SK-N-SH (cell line): ENCODE data around the gene PCBP3. TPM values are rescaled to one million over a fixed set of nuclear protein-coding genes. Genes with fewer than 3 reads are reported as not detected.

Source experiments
- CTCF ChIA-PET: fragments of 300-600, 350-600 bp; formaldehyde crosslinking; extraction: SDS; loops from one replicate; lab custom pipeline; 2021; lab: Yijun Ruan, JAX
- POLR2A ChIA-PET: fragments of 350-600 bp; sonication (Branson Sonifier 250); formaldehyde crosslinking; extraction: SDS; loops from one replicate; lab custom pipeline; 2020; ENCODE audit warnings: antibody characterized with exemption, inconsistent platforms; lab: Yijun Ruan, JAX
- DNase-seq: peaks from one replicate; pipeline ENCODE4 v3.0.0; 2012
- H2AFZ ChIP-seq: fragments of 200-600 bp; sonication (generic); 2 replicates; pipeline ENCODE4 v1.8.1; 2016; ENCODE audit warnings: antibody characterized with exemption, mild to moderate bottlenecking, low read depth
- H3F3A ChIP-seq: fragments of 200-600 bp; sonication (generic); replicated peaks from 2 replicates; pipeline ENCODE3; 2016; ENCODE audit warnings: antibody characterized with exemption, mild to moderate bottlenecking; ENCODE audit not compliant: insufficient read depth
- H3K27ac ChIP-seq, 2 experiments: fragments of 200-500 bp in 1 of 2; fragments of 200-600 bp in 1 of 2; sonication (Bioruptor generic) in 1 of 2; sonication (generic), shearing (Covaris generic) in 1 of 2; 2 replicates each; pipeline versions ENCODE4 v1.5.1 to v1.6.1; 2014 to 2016; ENCODE audit warnings: low read depth in 2 of 2, inconsistent platforms in 1 of 2, low read length in 1 of 2, mild to moderate bottlenecking in 1 of 2, mixed read lengths in 1 of 2
- H3K27me3 ChIP-seq: fragments of 200-600 bp; sonication (generic), shearing (Covaris generic); 2 replicates; pipeline ENCODE4 v1.6.1; 2016; ENCODE audit warnings: mixed run types; ENCODE audit not compliant: insufficient read depth
- H3K36me3 ChIP-seq, 2 experiments: fragments of 200-500 bp in 1 of 2; fragments of 200-600 bp in 1 of 2; sonication (Bioruptor generic) in 1 of 2; sonication (generic) in 1 of 2; replicated peaks in 1 of 2; 2 replicates each; pipeline versions ENCODE3 to v1.5.1; 2014 to 2016; ENCODE audit warnings: low read length in 1 of 2, mild to moderate bottlenecking in 1 of 2; ENCODE audit not compliant: insufficient read depth in 2 of 2, control insufficient read depth in 1 of 2
- H3K4me1 ChIP-seq, 2 experiments: fragments of 200-500 bp in 1 of 2; fragments of 200-600 bp in 1 of 2; sonication (Bioruptor generic) in 1 of 2; sonication (generic), shearing (Covaris generic) in 1 of 2; 2 replicates each; pipeline versions ENCODE4 v1.5.1 to v1.6.1; 2014 to 2016; ENCODE audit warnings: low read depth in 1 of 2, low read length in 1 of 2, mixed run types in 1 of 2; ENCODE audit not compliant: insufficient read depth in 2 of 2, control insufficient read depth in 1 of 2
- H3K4me2 ChIP-seq: fragments of 200-600 bp; sonication (generic), shearing (Covaris generic); 2 replicates; pipeline ENCODE4 v1.6.1; 2017; ENCODE audit warnings: mixed run types
- H3K4me3 ChIP-seq, 2 experiments: fragments of 200-500 bp in 1 of 2; fragments of 200-600 bp in 1 of 2; sonication (Bioruptor generic) in 1 of 2; sonication (generic), shearing (Covaris generic) in 1 of 2; 2 replicates each; pipeline versions ENCODE4 v1.5.1 to v1.8.1; 2014 to 2016; ENCODE audit warnings: low read depth in 2 of 2, inconsistent platforms in 1 of 2, low read length in 1 of 2, mild to moderate bottlenecking in 1 of 2, mixed read lengths in 1 of 2, moderate library complexity in 1 of 2
- H3K79me2 ChIP-seq: fragments of 200-600 bp; sonication (generic); 2 replicates; pipeline ENCODE4 v1.8.1; 2017; ENCODE audit warnings: mild to moderate bottlenecking; ENCODE audit not compliant: insufficient read depth
- H3K9ac ChIP-seq: fragments of 200-600 bp; sonication (generic); 2 replicates; pipeline ENCODE4 v1.6.1; 2017; ENCODE audit warnings: mixed run types
- H3K9me2 ChIP-seq: fragments of 200-600 bp; sonication (generic); 2 replicates; pipeline ENCODE4 v1.6.1; 2017; ENCODE audit warnings: mixed run types
- H3K9me3 ChIP-seq: fragments of 200-600 bp; sonication (generic); 2 replicates; pipeline ENCODE4 v1.6.1; 2017; ENCODE audit warnings: mixed run types, mild to moderate bottlenecking, moderate library complexity
- H4K20me1 ChIP-seq: fragments of 200-600 bp; sonication (generic); 2 replicates; pipeline ENCODE4 v1.6.1; 2017; ENCODE audit warnings: mild to moderate bottlenecking, mixed run types; ENCODE audit not compliant: insufficient read depth
- CTCF ChIP-seq: fragments of 200-600 bp; sonication (generic); IDR thresholded peaks from 2 replicates; pipeline ENCODE4 v1.6.1; 2017; ENCODE audit warnings: antibody characterized with exemption, mild to moderate bottlenecking, moderate library complexity
- EP300 ChIP-seq, 2 experiments: IDR thresholded peaks; 2 replicates each; pipeline versions ENCODE4 v1.4.0 to v1.6.1; 2012; ENCODE audit warnings: borderline replicate concordance in 1 of 2, low read depth in 1 of 2, low read length in 1 of 2
- EZH2phosphoT487 ChIP-seq: fragments of 200-600 bp; sonication (generic); IDR thresholded peaks from 2 replicates; pipeline ENCODE4 v1.6.1; 2017; ENCODE audit warnings: low read depth, mixed run types, mild to moderate bottlenecking, antibody characterized with exemption, moderate library complexity, borderline replicate concordance
- FOSL2 ChIP-seq: IDR thresholded peaks from 2 replicates; pipeline ENCODE4 v1.4.0; 2012; ENCODE audit warnings: low read depth, mild to moderate bottlenecking, moderate library complexity, borderline replicate concordance
- FOXM1 ChIP-seq: IDR thresholded peaks from 2 replicates; pipeline ENCODE4 v1.4.0; 2012; ENCODE audit warnings: low read depth, mild to moderate bottlenecking
- GABPA ChIP-seq: IDR thresholded peaks from 2 replicates; pipeline ENCODE4 v1.4.0; 2012; ENCODE audit warnings: low read depth, mild to moderate bottlenecking
- GATA2 ChIP-seq: sonication (generic); formaldehyde crosslinking; IDR thresholded peaks from 2 replicates; pipeline ENCODE4 v1.5.0; 2020; ENCODE audit warnings: mild to moderate bottlenecking, missing genetic modification reagents
- IRF3 ChIP-seq: fragments of 150-350 bp; IDR thresholded peaks from 2 replicates; pipeline ENCODE4 v1.6.1; 2016; ENCODE audit warnings: mild to moderate bottlenecking, low read depth, low read length
- JUND ChIP-seq: IDR thresholded peaks from 2 replicates; pipeline ENCODE4 v1.4.0; 2012
- MEF2A ChIP-seq: IDR thresholded peaks from 2 replicates; pipeline ENCODE4 v1.4.0; 2012; ENCODE audit warnings: low read depth, borderline replicate concordance
- MXI1 ChIP-seq: IDR thresholded peaks from 2 replicates; pipeline ENCODE4 v1.6.1; 2012; ENCODE audit warnings: mild to moderate bottlenecking, low read depth, low read length, improper control_type of control experiment
- NFIC ChIP-seq: IDR thresholded peaks from 2 replicates; pipeline ENCODE4 v1.4.0; 2012; ENCODE audit warnings: borderline replicate concordance
- NRF1 ChIP-seq: IDR thresholded peaks from 2 replicates; pipeline ENCODE4 v1.6.1; 2012; ENCODE audit warnings: low read depth, mild to moderate bottlenecking, low read length
- RAD21 ChIP-seq: IDR thresholded peaks from 2 replicates; pipeline ENCODE4 v1.6.1; 2012; ENCODE audit warnings: mild to moderate bottlenecking, low read length
- RCOR1 ChIP-seq: fragments of 150-350 bp; IDR thresholded peaks from 2 replicates; pipeline ENCODE4 v1.6.1; 2017; ENCODE audit warnings: antibody characterized with exemption, low read length
- TAF1 ChIP-seq: IDR thresholded peaks from 2 replicates; pipeline ENCODE4 v1.6.1; 2012; ENCODE audit warnings: low read depth, mild to moderate bottlenecking, low read length, moderate library complexity, borderline replicate concordance
- TEAD4 ChIP-seq: IDR thresholded peaks from 2 replicates; pipeline ENCODE4 v1.4.0; 2012; ENCODE audit warnings: mild to moderate bottlenecking, borderline replicate concordance; ENCODE audit not compliant: insufficient read depth
- USF1 ChIP-seq: IDR thresholded peaks from 2 replicates; pipeline ENCODE4 v1.4.0; 2012; ENCODE audit warnings: low read depth, borderline replicate concordance
- YY1 ChIP-seq: IDR thresholded peaks from 2 replicates; pipeline ENCODE4 v1.4.0; 2012; ENCODE audit warnings: low read depth, mild to moderate bottlenecking
- ZBTB33 ChIP-seq: IDR thresholded peaks from 2 replicates; pipeline ENCODE4 v1.4.0; 2012; ENCODE audit warnings: low read depth, borderline replicate concordance
- WGBS: methylation state at CpG from one replicate; pipeline ENCODE4 v1.1.6; 2017; ENCODE audit warnings: low lambda C conversion rate; 5-methylcytosine and 5-hydroxymethylcytosine counted together
- polyA plus RNA-seq, 3 experiments: library from polyadenylated mRNA; depleted of rRNA; stranded (reverse); fragments of >200 nt; gene quantifications; 2 replicates each; pipeline ENCODE4 v1.2.3, GENCODE V29; 2012

PCBP3 gene
- polyA plus RNA-seq, 1 of the 3 experiments (the other 2 are of a cell fraction), result 9.5 TPM

GRCh38 chr21:45825219-45825618, 181.7 kb downstream of the PCBP3 start:
- TF ChIP-seq YY1 (no peak), ZBTB33 (no peak), USF1 (no peak), MEF2A (no peak), GATA2 (CRISPR knock-in tag) (no peak), EZH2phosphoT487 (no peak), RAD21 (no peak), NFIC (no peak), EP300 (IDR thresholded peaks at IDR 0.05; ENCODE audit: borderline replicate concordance in 1 of 2, low read depth in 1 of 2, low read length in 1 of 2) (no peak), TEAD4 (no peak), TAF1 (no peak), GABPA (no peak), FOSL2 (no peak), NRF1 (no peak), JUND (no peak), CTCF (no peak), FOXM1 (no peak), IRF3 (no peak), RCOR1 (no peak), MXI1 (no peak)
- TF ChIP-seq, all 33 proteins: peak for 0
- no peak for DNase-seq

More at GRCh38 chr21:45825219-45825618, 181.7 kb downstream of the PCBP3 start:
- Histone ChIP-seq H3K27me3 (no peaks in the 10 kb centered on the region), H2AFZ (no peak overlapping the region), H3K9ac (no peak overlapping the region), H3K4me1 (peaks cover 0 to 32% of the 10 kb centered on the region in 2 experiments; a peak in 1 of 4 replicates), H3F3A (no peaks in the 10 kb centered on the region), H3K4me2 (no peak overlapping the region), H3K27ac (no peak overlapping the region; a peak in 1 of 4 replicates), H3K79me2 (no peaks in the 10 kb centered on the region), H3K9me2 (no peaks in the 10 kb centered on the region), H4K20me1 (no peaks in the 10 kb centered on the region), H3K36me3 (no peaks in the 10 kb centered on the region), H3K4me3 (no peak overlapping the region), H3K9me3 (no peaks in the 10 kb centered on the region)
- 87% methylated on average over 12 of the region's 13 CpGs for WGBS
- ChIA-PET CTCF (interaction anchor here (1.1 kb wide), 1 partner anchor 56 kb away, joined by 3 read pairs; no protein-coding TSS in a partner anchor), POLR2A (interaction anchor here (1.5 kb wide), 1 partner anchor 269 kb away, joined by 3 read pairs; no protein-coding TSS in a partner anchor)
